ENCODE measurements around the gene MGAT5. TPM values are rescaled to one million over a fixed set of nuclear protein-coding genes. Genes with fewer than 3 reads are reported as not detected.
A peak's percentile ranks its signal among the peaks of the same experiment; 100 is the strongest.

Gene MGAT5
- total RNA-seq, 1 experiment from 2014 or later: 22.1 TPM

- BruUV-seq (replicated peaks): no TSS peak
- H3K27me3 ChIP-seq (replicated peaks; ENCODE audit: control insufficient read depth, insufficient read depth, low read length): no peaks in the 10 kb centered on the region
- no peaks in the 10 kb centered on the region for H3K4me1 ChIP-seq
- H3K36me3 Mint-ChIP-seq (ENCODE audit: insufficient read depth, unreplicated experiment): no peaks in the 10 kb centered on the region
- ChIA-PET CTCF (interaction anchor here (0.7 to 2.9 kb wide), 2 partner anchors 13 to 15 kb away, joined by 4 to 7 read pairs; no protein-coding TSS in a partner anchor), POLR2A (no interaction called here)
- intact Hi-C loops (cut with micrococcal nuclease; ENCODE audit: unreplicated experiment): loop anchor here (1.0 to 5.0 kb wide), 3 partner anchors 227 to 433 kb away; no protein-coding TSS in a partner anchor
- no peak for DNase-seq
- H3K27ac Mint-ChIP-seq (ENCODE audit: unreplicated experiment): no peak overlapping the region
- no peaks in the 10 kb centered on the region for H3K9me3 ChIP-seq
- no peak overlapping the region for H3K4me3 ChIP-seq (ENCODE audit: low read depth, low read length)
- TF ChIP-seq CTCF (IDR thresholded peaks at IDR 0.05; ENCODE audit: insufficient read depth in 1 of 2, low read depth in 1 of 2, low read length in 1 of 2, severe bottlenecking in 1 of 2, unreplicated experiment in 1 of 2): no peak
- H3K4me1 Mint-ChIP-seq (ENCODE audit: low read depth, unreplicated experiment): no peaks in the 10 kb centered on the region
- no peaks in the 10 kb centered on the region for H3K9me3 Mint-ChIP-seq (ENCODE audit: unreplicated experiment)
- H3K27me3 Mint-ChIP-seq (ENCODE audit: insufficient read depth, unreplicated experiment): no peaks in the 10 kb centered on the region
- no peak overlapping the region for H3K4me3 Mint-ChIP-seq (ENCODE audit: unreplicated experiment)
- no peaks in the 10 kb centered on the region for H3K36me3 ChIP-seq (ENCODE audit: control insufficient read depth, insufficient read depth, low read length)
Observed at GRCh38 chr2:134465228-134466105, 211.6 kb downstream of the MGAT5 start.

GRCh38 chr2:134466141-134466540 lies 212.3 kb downstream of the MGAT5 start:
- Mint-ChIP-seq H3K4me1 (ENCODE audit: low read depth, unreplicated experiment) (no peaks in the 10 kb centered on the region), H3K36me3 (ENCODE audit: insufficient read depth, unreplicated experiment) (no peaks in the 10 kb centered on the region), H3K9me3 (ENCODE audit: unreplicated experiment) (no peaks in the 10 kb centered on the region), H3K4me3 (ENCODE audit: unreplicated experiment) (no peak overlapping the region), H3K27me3 (ENCODE audit: insufficient read depth, unreplicated experiment) (no peaks in the 10 kb centered on the region), H3K27ac (ENCODE audit: unreplicated experiment) (no peak overlapping the region)
- Histone ChIP-seq H3K4me1 (no peaks in the 10 kb centered on the region), H3K4me3 (ENCODE audit: low read depth, low read length) (no peak overlapping the region), H3K9me3 (no peaks in the 10 kb centered on the region), H3K27me3 (replicated peaks; ENCODE audit: control insufficient read depth, insufficient read depth, low read length) (no peaks in the 10 kb centered on the region), H3K36me3 (ENCODE audit: control insufficient read depth, insufficient read depth, low read length) (no peaks in the 10 kb centered on the region)
- DNase-seq: peak; percentile 62 to 68
- intact Hi-C loops (cut with micrococcal nuclease; ENCODE audit: unreplicated experiment): loop anchor here (1.0 to 5.0 kb wide), 3 partner anchors 226 to 432 kb away; no protein-coding TSS in a partner anchor
- ChIA-PET CTCF (interaction anchor here (2.9 kb wide), 1 partner anchor 16 kb away, joined by 7 read pairs; no protein-coding TSS in a partner anchor), POLR2A (no interaction called here)
- TF ChIP-seq CTCF (IDR thresholded peaks at IDR 0.05; ENCODE audit: insufficient read depth in 1 of 2, low read depth in 1 of 2, low read length in 1 of 2, severe bottlenecking in 1 of 2, unreplicated experiment in 1 of 2): peak; percentile 66 to 83
- no TSS peak for BruUV-seq (replicated peaks)

- ChIA-PET POLR2A (no interaction called here), CTCF (interaction anchor here (1.1 kb wide), 1 partner anchor 17 kb away, joined by 4 read pairs; no protein-coding TSS in a partner anchor)
- H3K36me3 ChIP-seq (ENCODE audit: control insufficient read depth, insufficient read depth, low read length): no peaks in the 10 kb centered on the region
- no peak for DNase-seq
- no peaks in the 10 kb centered on the region for H3K9me3 Mint-ChIP-seq (ENCODE audit: unreplicated experiment)
- intact Hi-C loops (cut with micrococcal nuclease; ENCODE audit: unreplicated experiment): loop anchor here (5.0 kb wide), 1 partner anchor 224 kb away; no protein-coding TSS in a partner anchor
- no peak overlapping the region for H3K4me3 Mint-ChIP-seq (ENCODE audit: unreplicated experiment)
- no peaks in the 10 kb centered on the region for H3K4me1 Mint-ChIP-seq (ENCODE audit: low read depth, unreplicated experiment)
- no peaks in the 10 kb centered on the region for H3K9me3 ChIP-seq
- H3K4me3 ChIP-seq (ENCODE audit: low read depth, low read length): no peak overlapping the region
- H3K27me3 ChIP-seq (replicated peaks; ENCODE audit: control insufficient read depth, insufficient read depth, low read length): no peaks in the 10 kb centered on the region
- H3K4me1 ChIP-seq: no peaks in the 10 kb centered on the region
- TF ChIP-seq CTCF (IDR thresholded peaks at IDR 0.05; ENCODE audit: insufficient read depth in 1 of 2, low read depth in 1 of 2, low read length in 1 of 2, severe bottlenecking in 1 of 2, unreplicated experiment in 1 of 2): no peak
- H3K27ac Mint-ChIP-seq (ENCODE audit: unreplicated experiment): no peak overlapping the region
- no peaks in the 10 kb centered on the region for H3K36me3 Mint-ChIP-seq (ENCODE audit: insufficient read depth, unreplicated experiment)
- no peaks in the 10 kb centered on the region for H3K27me3 Mint-ChIP-seq (ENCODE audit: insufficient read depth, unreplicated experiment)
- BruUV-seq (replicated peaks): no TSS peak
Observed at GRCh38 chr2:134468164-134468563, 214.3 kb downstream of the MGAT5 start.

Measured in Caco-2 (cell line).